Measurements from ENCODE around the gene SCUBE1.

GRCh38 chr22:43277987-43278601 is 65.1 kb downstream of the SCUBE1 start:
- TF ChIP-seq CTCF (IDR thresholded peaks at IDR 0.05) (no peak), SIN3A (IDR thresholded peaks at IDR 0.05; ENCODE audit: borderline replicate concordance, low read depth, low read length) (no peak), RXRA (IDR thresholded peaks at IDR 0.05; ENCODE audit: borderline replicate concordance, low read depth) (no peak), RCOR1 (IDR thresholded peaks at IDR 0.05; ENCODE audit: low read length) (no peak)

Measured in SK-N-SH (cell line).